ENCODE measurements around the gene DDX49. TPM values are rescaled to one million over a fixed set of nuclear protein-coding genes. Genes with fewer than 3 reads are reported as not detected.

Gene DDX49
- total RNA-seq, 2 donors from 2014 or later: 46.7 to 51.2 TPM

DNA sequence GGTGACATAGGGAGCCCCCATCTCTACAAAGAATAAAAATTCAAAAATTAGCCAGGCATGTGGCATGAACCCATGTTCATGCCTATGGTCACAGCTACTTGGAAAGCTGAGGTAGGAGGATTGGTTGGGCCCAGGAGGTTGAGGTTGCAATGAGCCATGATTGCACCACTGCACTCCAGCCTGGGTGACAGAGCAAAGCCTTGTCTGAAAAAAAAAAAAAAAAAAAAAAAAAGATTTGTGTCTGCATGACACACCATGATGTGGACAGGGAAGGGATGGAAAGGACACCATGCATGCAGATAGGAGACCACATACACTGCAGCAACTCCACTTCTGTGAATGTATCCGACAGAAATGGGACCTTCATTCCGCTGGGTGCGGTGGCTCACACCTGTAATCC is 55.5 kb downstream of the DDX49 start:
- Mint-ChIP-seq H3K27ac (no peak overlapping the region), H3K36me3 (no peaks in the 10 kb centered on the region), H3K9me3 (no peaks in the 10 kb centered on the region)
- no peak for ATAC-seq
- no peak for DNase-seq (ENCODE audit: low spot score in 2 of 2)

DNA sequence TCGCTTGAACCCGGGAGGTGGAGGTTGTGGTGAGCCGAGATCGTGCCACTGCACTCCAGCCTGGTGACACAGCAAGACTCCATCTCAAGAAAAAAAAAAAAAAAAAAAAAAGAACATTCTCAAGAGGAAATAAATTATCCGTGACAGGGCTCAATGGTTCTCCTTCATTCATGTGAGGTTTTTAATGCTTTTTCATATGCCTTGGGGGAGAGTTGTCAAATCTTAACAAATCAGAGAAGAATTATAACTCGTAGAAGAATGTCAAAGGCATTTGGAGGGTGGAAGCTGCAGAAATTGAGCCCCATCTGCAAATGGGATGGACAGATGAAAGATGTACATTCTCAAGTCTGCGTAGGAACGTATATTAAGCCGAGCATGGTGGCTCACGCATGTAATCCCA is 56.4 kb downstream of the DDX49 start:
- Mint-ChIP-seq H3K9me3 (no peaks in the 10 kb centered on the region), H3K27ac (no peak overlapping the region), H3K36me3 (no peaks in the 10 kb centered on the region)
- ATAC-seq (no peak), DNase-seq (ENCODE audit: low spot score in 2 of 2) (no peak)

Other genes starting within 250 kb of the DDX49 start
- gene CRTC1, start 236.0 kb upstream of the DDX49 start, total RNA-seq: 1 to 10 TPM; 5.6 to 7.1 TPM
- gene COMP, start 128.4 kb upstream of the DDX49 start, total RNA-seq: not detected
- 100 to 1,000 TPM in 1 of 2 donors, 10 to 100 TPM in 1; 81.6 to 109 TPM for gene UPF1, start 87.8 kb upstream of the DDX49 start, total RNA-seq
- under 1 TPM in 1 of 2 donors, not detected in 1; 0.21 TPM for gene CERS1, start 23.6 kb upstream of the DDX49 start, total RNA-seq
- gene COPE, start 328 bp upstream of the DDX49 start, total RNA-seq: 100 to 1,000 TPM; 147 to 190 TPM
- gene HOMER3, start 21.5 kb downstream of the DDX49 start, total RNA-seq: 1 to 10 TPM in 1 of 2 donors, under 1 TPM in 1; 0.36 to 1.0 TPM
- 100 to 1,000 TPM; 119 to 248 TPM for gene SUGP2, start 113.8 kb downstream of the DDX49 start, total RNA-seq
- gene ARMC6, start 113.9 kb downstream of the DDX49 start, total RNA-seq: 10 to 100 TPM; 22.4 to 34.8 TPM
- gene SLC25A42, start 144.3 kb downstream of the DDX49 start, total RNA-seq: 10 to 100 TPM; 15.1 to 19.2 TPM
- gene TMEM161A, start 218.8 kb downstream of the DDX49 start, total RNA-seq: 10 to 100 TPM; 22.9 to 28.2 TPM